SK-N-SH (cell line): ENCODE data around the gene VRK2.

Experiments
- EP300 ChIP-seq, 2 experiments: IDR thresholded peaks; 2 replicates each; pipeline versions ENCODE4 v1.4.0 to v1.6.1; 2012; ENCODE audit warnings: borderline replicate concordance in 1 of 2, low read depth in 1 of 2, low read length in 1 of 2
- FOXM1 ChIP-seq: IDR thresholded peaks from 2 replicates; pipeline ENCODE4 v1.4.0; 2012; ENCODE audit warnings: low read depth, mild to moderate bottlenecking
- MXI1 ChIP-seq: IDR thresholded peaks from 2 replicates; pipeline ENCODE4 v1.6.1; 2012; ENCODE audit warnings: mild to moderate bottlenecking, low read depth, low read length, improper control_type of control experiment
- RCOR1 ChIP-seq: fragments of 150-350 bp; IDR thresholded peaks from 2 replicates; pipeline ENCODE4 v1.6.1; 2017; ENCODE audit warnings: antibody characterized with exemption, low read length
- RFX5 ChIP-seq: IDR thresholded peaks from 2 replicates; pipeline ENCODE4 v1.6.1; 2012; ENCODE audit warnings: mild to moderate bottlenecking, improper control_type of control experiment, low read length
- TAF1 ChIP-seq: IDR thresholded peaks from 2 replicates; pipeline ENCODE4 v1.6.1; 2012; ENCODE audit warnings: low read depth, mild to moderate bottlenecking, low read length, moderate library complexity, borderline replicate concordance
- TF ChIP-seq, protein P1 (sequence below): fragments of 200-600 bp; sonication (generic); IDR thresholded peaks from 2 replicates; pipeline ENCODE4 v1.6.1; 2017; ENCODE audit warnings: antibody characterized with exemption, mild to moderate bottlenecking, moderate library complexity
- TF ChIP-seq, protein P2 (sequence below): IDR thresholded peaks from 2 replicates; pipeline ENCODE4 v1.4.0; 2012; ENCODE audit warnings: low read depth, borderline replicate concordance
- TF ChIP-seq, protein P3 (sequence below): fragments of 150-350 bp; IDR thresholded peaks from 2 replicates; pipeline ENCODE4 v1.6.1; 2017; ENCODE audit warnings: antibody characterized with exemption, low read length, low read depth, borderline replicate concordance

DNA sequence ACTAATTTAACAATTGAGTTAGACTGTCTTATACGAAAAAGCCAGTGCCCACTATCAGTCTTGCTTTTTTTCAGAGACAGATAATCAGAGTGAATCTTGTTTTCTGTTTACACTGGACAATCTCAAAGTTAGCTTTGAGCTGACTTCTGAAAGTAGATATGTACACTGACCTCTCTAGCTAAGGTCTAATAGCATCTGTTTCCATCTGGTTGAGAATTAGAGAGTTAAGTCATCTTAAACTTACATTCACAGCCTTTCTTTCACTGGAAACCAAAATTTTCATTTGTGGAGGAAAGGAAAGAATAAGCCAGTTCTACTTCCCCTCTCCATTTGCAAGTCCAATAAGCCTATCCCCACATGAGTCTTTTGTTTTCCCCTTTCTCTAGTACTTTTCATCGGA lies 89.3 kb downstream of the VRK2 start:
- TF ChIP-seq, protein P1, sequence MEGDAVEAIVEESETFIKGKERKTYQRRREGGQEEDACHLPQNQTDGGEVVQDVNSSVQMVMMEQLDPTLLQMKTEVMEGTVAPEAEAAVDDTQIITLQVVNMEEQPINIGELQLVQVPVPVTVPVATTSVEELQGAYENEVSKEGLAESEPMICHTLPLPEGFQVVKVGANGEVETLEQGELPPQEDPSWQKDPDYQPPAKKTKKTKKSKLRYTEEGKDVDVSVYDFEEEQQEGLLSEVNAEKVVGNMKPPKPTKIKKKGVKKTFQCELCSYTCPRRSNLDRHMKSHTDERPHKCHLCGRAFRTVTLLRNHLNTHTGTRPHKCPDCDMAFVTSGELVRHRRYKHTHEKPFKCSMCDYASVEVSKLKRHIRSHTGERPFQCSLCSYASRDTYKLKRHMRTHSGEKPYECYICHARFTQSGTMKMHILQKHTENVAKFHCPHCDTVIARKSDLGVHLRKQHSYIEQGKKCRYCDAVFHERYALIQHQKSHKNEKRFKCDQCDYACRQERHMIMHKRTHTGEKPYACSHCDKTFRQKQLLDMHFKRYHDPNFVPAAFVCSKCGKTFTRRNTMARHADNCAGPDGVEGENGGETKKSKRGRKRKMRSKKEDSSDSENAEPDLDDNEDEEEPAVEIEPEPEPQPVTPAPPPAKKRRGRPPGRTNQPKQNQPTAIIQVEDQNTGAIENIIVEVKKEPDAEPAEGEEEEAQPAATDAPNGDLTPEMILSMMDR = no peak
- TF ChIP-seq EP300 (IDR thresholded peaks at IDR 0.05; ENCODE audit: borderline replicate concordance in 1 of 2, low read depth in 1 of 2, low read length in 1 of 2) (no peak), TAF1 (no peak), RFX5 (no peak), MXI1 (no peak), RCOR1 (no peak), FOXM1 (no peak)
- TF ChIP-seq, protein P2, sequence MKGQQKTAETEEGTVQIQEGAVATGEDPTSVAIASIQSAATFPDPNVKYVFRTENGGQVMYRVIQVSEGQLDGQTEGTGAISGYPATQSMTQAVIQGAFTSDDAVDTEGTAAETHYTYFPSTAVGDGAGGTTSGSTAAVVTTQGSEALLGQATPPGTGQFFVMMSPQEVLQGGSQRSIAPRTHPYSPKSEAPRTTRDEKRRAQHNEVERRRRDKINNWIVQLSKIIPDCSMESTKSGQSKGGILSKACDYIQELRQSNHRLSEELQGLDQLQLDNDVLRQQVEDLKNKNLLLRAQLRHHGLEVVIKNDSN = no peak
- TF ChIP-seq, protein P3, sequence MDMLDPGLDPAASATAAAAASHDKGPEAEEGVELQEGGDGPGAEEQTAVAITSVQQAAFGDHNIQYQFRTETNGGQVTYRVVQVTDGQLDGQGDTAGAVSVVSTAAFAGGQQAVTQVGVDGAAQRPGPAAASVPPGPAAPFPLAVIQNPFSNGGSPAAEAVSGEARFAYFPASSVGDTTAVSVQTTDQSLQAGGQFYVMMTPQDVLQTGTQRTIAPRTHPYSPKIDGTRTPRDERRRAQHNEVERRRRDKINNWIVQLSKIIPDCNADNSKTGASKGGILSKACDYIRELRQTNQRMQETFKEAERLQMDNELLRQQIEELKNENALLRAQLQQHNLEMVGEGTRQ = no peak
